A549 treated with dexamethasone at 1 μM for 4 hours (cell line): ENCODE data around the gene TOMM40L. TPM values are rescaled to one million over a fixed set of nuclear protein-coding genes. Genes with fewer than 3 reads are reported as not detected.

Experiments used
- total RNA-seq: library from RNA; stranded (reverse); fragments of 200-300 nt; extraction: Qiagen RNA extraction; gene quantifications from 5 replicates; pipeline ENCODE4 v1.2.3, GENCODE V29; 2022

Gene TOMM40L
- 9.3 to 11.1 TPM (median 11.0 TPM) in 5 replicates for total RNA-seq

GRCh38 chr1:161225534-161226319, at the start of gene TOMM40L:
TOMM40L (plus strand) TSS chr1:161226060; CDS start chr1:161226490, 430 bp downstream.

GRCh38 chr1:161177112-161177935, 48.5 kb upstream of the TOMM40L start, which contains the start of gene B4GALT3:
B4GALT3 (minus strand) TSS chr1:161177507; CDS start chr1:161176060, 1,447 bp downstream.

GRCh38 chr1:161198897-161199431, 26.9 kb upstream of the TOMM40L start, which contains the start of gene ADAMTS4:
ADAMTS4 (minus strand) TSS chr1:161199054; CDS start chr1:161198627, 427 bp downstream.

GRCh38 chr1:161201836-161202712, 23.8 kb upstream of the TOMM40L start, which contains the start of gene NDUFS2:
NDUFS2 (plus strand) TSS chr1:161202367; CDS start chr1:161202386, 19 bp downstream.

GRCh38 chr1:161215076-161215475, 10.8 kb upstream of the TOMM40L start, which contains the start of gene FCER1G:
FCER1G (plus strand) TSS chr1:161215295; CDS start chr1:161215322, 27 bp downstream.

GRCh38 chr1:161238039-161238473, 12.2 kb downstream of the TOMM40L start, which contains the start of gene NR1I3:
NR1I3 (minus strand) TSS chr1:161238203; CDS start chr1:161236565, 1,638 bp downstream.

GRCh38 chr1:161258439-161259344, 32.8 kb downstream of the TOMM40L start, which contains the start of gene PCP4L1:
PCP4L1 (plus strand) TSS chr1:161258745; CDS start chr1:161258975, 230 bp downstream.

Other genes starting within 250 kb of the TOMM40L start
- gene F11R, start 204.9 kb upstream of the TOMM40L start, total RNA-seq = 58.5 to 82.8 TPM (median 74.8 TPM) in 5 replicates
- 0.17 to 0.32 TPM (median 0.24 TPM) in 3 of 5 replicates, not detected in the others for gene TSTD1, start 187.1 kb upstream of the TOMM40L start, total RNA-seq
- gene USF1, start 180.1 kb upstream of the TOMM40L start, total RNA-seq = 46.5 to 54.5 TPM (median 50.7 TPM) in 5 replicates
- 0.06 to 0.15 TPM (median 0.14 TPM) in 5 replicates for gene ARHGAP30, start 156.2 kb upstream of the TOMM40L start, total RNA-seq
- 1.6 to 3.5 TPM (median 2.2 TPM) in 5 replicates for gene NECTIN4, start 136.5 kb upstream of the TOMM40L start, total RNA-seq
- gene KLHDC9, start 127.7 kb upstream of the TOMM40L start, total RNA-seq = 1.5 to 2.1 TPM (median 1.6 TPM) in 5 replicates
- gene PFDN2, start 108.0 kb upstream of the TOMM40L start, total RNA-seq = 97.6 to 118 TPM (median 102 TPM) in 5 replicates
- 27.5 to 32.9 TPM (median 31.8 TPM) in 5 replicates for gene NIT1, start 108.0 kb upstream of the TOMM40L start, total RNA-seq
- gene DEDD, start 93.4 kb upstream of the TOMM40L start, total RNA-seq = 27.0 to 38.1 TPM (median 34.9 TPM) in 5 replicates
- gene UFC1, start 72.1 kb upstream of the TOMM40L start, total RNA-seq = 89.0 to 149 TPM (median 91.5 TPM) in 5 replicates
- gene USP21, start 66.6 kb upstream of the TOMM40L start, total RNA-seq = 14.8 to 21.6 TPM (median 20.7 TPM) in 5 replicates
- 10.8 to 16.0 TPM (median 13.4 TPM) in 5 replicates for gene PPOX, start 59.6 kb upstream of the TOMM40L start, total RNA-seq
- gene B4GALT3, start 48.6 kb upstream of the TOMM40L start, total RNA-seq = 20.3 to 26.3 TPM (median 25.3 TPM) in 5 replicates
- gene ADAMTS4, start 27.0 kb upstream of the TOMM40L start, total RNA-seq = 0.01 TPM in 3 of 5 replicates, not detected in the others
- 80.5 to 103 TPM (median 82.4 TPM) in 5 replicates for gene NDUFS2, start 23.7 kb upstream of the TOMM40L start, total RNA-seq
- 0.23 to 0.34 TPM (median 0.25 TPM) in 3 of 5 replicates, not detected in the others for gene FCER1G, start 10.8 kb upstream of the TOMM40L start, total RNA-seq
- gene APOA2, start 2.4 kb upstream of the TOMM40L start, total RNA-seq = not detected in 5 replicates
- not detected in 5 replicates for gene NR1I3, start 12.1 kb downstream of the TOMM40L start, total RNA-seq
- 0.07 to 0.12 TPM (median 0.09 TPM) in 3 of 5 replicates, not detected in the others for gene PCP4L1, start 32.7 kb downstream of the TOMM40L start, total RNA-seq
- gene MPZ, start 83.9 kb downstream of the TOMM40L start, total RNA-seq = 0.15 to 0.26 TPM (median 0.23 TPM) in 5 replicates
- gene SDHC, start 88.3 kb downstream of the TOMM40L start, total RNA-seq = 191 to 237 TPM (median 201 TPM) in 5 replicates
- gene CFAP126, start 141.8 kb downstream of the TOMM40L start, total RNA-seq = 0.16 to 0.29 TPM (median 0.24 TPM) in 4 of 5 replicates, not detected in the other